Measurements from ENCODE around the gene PIGS. TPM values are rescaled to one million over a fixed set of nuclear protein-coding genes. Genes with fewer than 3 reads are reported as not detected.
A peak's percentile ranks its signal among the peaks of the same experiment; 100 is the strongest.

Gene PIGS
- total and polyA plus RNA-seq, 9 of the 15 experiments (the other 6 are each of a cell fraction or from before 2014, with no cell fraction given): 47.5 to 138 (median 57.6) TPM

DNA sequence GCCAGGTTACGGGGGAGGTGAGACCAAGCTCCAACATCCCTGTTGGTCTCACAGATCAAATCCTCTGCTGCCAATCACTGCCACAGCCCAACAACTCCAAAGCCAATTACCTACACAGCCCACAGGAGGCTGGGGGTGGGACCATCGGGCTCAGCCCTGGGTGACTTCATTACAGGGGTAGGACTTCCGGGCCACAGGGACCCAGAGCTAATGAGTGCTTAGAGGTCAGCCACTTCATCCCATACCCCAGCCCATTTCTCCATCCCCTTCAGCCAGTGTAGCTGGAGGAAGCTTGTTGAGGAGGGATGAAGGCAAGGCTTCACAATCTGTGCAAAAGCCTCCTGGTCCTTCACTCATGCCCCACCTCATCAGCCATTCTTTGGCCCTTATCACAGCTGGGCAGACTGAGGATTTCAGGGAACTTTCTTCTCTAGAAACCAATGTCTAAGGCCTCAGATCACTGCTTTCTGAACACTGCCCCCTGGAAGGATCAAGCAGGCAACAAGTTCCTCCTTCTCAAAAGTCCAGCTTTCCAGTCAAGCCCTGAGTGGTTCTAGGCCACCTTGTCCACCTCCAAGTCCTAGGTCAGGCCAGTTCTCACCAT is 59.4 kb downstream of the PIGS start (continued):
- TF ChIP-seq, protein P1, sequence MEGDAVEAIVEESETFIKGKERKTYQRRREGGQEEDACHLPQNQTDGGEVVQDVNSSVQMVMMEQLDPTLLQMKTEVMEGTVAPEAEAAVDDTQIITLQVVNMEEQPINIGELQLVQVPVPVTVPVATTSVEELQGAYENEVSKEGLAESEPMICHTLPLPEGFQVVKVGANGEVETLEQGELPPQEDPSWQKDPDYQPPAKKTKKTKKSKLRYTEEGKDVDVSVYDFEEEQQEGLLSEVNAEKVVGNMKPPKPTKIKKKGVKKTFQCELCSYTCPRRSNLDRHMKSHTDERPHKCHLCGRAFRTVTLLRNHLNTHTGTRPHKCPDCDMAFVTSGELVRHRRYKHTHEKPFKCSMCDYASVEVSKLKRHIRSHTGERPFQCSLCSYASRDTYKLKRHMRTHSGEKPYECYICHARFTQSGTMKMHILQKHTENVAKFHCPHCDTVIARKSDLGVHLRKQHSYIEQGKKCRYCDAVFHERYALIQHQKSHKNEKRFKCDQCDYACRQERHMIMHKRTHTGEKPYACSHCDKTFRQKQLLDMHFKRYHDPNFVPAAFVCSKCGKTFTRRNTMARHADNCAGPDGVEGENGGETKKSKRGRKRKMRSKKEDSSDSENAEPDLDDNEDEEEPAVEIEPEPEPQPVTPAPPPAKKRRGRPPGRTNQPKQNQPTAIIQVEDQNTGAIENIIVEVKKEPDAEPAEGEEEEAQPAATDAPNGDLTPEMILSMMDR (IDR thresholded peaks at IDR 0.05 in 2 of 3, conservative IDR thresholded peaks at IDR 0.05 in 1 of 3; ENCODE audit: insufficient read depth in 2 of 3, low read depth in 1 of 3, low read length in 3 of 3): peak in 2 of 3 experiments; percentile 16 to 24; a peak in 1 of 6 replicates
- TF ChIP-seq SMARCA4 (IDR thresholded peaks at IDR 0.05) (peak; percentile 72), PTBP1 (IDR thresholded peaks at IDR 0.05; ENCODE audit: low read depth, low read length) (no peak), ZFP36 (IDR thresholded peaks at IDR 0.05; ENCODE audit: low read depth, low read length, partially characterized antibody) (no peak), TCF3 (CRISPR knock-in tag; IDR thresholded peaks at IDR 0.05) (peak; percentile 44; the same call in 1 of the 2 replicates)
- TF ChIP-seq, protein P2, sequence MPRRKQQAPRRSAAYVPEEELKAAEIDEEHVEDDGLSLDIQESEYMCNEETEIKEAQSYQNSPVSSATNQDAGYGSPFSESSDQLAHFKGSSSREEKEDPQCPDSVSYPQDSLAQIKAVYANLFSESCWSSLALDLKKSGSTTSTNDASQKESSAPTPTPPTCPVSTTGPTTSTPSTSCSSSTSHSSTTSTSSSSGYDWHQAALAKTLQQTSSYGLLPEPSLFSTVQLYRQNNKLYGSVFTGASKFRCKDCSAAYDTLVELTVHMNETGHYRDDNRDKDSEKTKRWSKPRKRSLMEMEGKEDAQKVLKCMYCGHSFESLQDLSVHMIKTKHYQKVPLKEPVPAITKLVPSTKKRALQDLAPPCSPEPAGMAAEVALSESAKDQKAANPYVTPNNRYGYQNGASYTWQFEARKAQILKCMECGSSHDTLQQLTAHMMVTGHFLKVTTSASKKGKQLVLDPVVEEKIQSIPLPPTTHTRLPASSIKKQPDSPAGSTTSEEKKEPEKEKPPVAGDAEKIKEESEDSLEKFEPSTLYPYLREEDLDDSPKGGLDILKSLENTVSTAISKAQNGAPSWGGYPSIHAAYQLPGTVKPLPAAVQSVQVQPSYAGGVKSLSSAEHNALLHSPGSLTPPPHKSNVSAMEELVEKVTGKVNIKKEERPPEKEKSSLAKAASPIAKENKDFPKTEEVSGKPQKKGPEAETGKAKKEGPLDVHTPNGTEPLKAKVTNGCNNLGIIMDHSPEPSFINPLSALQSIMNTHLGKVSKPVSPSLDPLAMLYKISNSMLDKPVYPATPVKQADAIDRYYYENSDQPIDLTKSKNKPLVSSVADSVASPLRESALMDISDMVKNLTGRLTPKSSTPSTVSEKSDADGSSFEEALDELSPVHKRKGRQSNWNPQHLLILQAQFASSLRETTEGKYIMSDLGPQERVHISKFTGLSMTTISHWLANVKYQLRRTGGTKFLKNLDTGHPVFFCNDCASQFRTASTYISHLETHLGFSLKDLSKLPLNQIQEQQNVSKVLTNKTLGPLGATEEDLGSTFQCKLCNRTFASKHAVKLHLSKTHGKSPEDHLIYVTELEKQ (CRISPR knock-in tag; IDR thresholded peaks at IDR 0.05): no peak
